Left forelimb (tissue), 1 donor: ENCODE measurements around the gene ST3GAL5.

ENCODE experiments used
- DNase-seq: peaks from one replicate; pipeline ENCODE4 v3.0.0-alpha.2; 2018; ENCODE audit warnings: low spot score

ST3GAL5 gene

DNA sequence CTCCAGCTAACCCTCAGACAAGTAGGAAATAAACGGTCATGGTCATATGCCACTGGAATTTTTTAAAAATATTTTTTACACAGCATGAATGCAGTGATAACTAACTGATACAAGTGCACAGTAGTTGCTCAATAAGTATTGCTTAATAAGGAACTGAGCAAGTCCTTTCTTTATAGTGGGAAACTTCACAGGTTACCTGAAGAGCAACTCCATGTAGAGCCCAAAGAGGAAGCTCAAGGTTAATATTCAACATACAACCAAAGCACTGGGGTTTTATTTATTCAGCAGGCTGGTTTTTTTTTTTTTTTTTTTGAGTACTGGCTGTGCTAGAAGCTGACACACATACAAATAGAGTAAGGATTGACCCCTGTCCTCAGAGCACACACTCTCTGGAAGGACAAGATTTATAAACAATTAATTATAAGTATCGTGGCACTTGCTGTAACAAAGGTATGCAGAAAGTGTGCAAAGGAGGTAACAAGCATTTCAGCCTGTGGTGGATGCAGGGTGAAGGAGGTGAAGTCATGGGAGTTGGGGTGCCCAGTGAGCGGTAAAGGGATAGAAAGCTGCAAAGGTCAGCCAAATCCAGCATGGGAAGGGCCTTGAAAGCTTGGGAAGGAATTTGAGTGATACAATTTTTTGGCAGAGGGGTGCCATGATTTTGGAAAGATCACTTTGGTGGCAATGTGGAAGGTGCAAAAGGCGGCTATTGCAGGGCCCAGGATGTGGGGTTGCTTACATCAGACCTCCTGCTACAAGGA, 82.3 kb downstream of the ST3GAL5 start:
- DNase-seq: no peak

DNA sequence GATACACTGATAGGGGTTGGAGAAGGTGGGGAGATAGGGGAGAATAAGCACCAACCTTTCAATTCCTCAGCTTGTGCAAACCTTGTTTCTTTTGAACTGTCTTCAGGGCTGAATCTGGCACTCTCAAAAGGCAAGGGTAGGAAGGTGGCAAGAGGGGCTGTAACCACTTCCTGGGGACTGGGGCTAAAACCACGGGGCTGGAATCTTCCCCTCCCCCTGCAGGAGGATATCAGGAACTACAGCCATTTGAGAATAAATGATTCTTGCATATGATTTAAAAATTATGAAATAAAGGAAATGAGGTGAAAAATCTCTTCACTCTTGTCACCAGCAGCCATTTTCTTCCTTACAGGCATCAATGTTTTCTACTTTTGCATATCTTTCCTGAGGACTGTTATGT, 84.2 kb downstream of the ST3GAL5 start:
- no peak for DNase-seq

DNA sequence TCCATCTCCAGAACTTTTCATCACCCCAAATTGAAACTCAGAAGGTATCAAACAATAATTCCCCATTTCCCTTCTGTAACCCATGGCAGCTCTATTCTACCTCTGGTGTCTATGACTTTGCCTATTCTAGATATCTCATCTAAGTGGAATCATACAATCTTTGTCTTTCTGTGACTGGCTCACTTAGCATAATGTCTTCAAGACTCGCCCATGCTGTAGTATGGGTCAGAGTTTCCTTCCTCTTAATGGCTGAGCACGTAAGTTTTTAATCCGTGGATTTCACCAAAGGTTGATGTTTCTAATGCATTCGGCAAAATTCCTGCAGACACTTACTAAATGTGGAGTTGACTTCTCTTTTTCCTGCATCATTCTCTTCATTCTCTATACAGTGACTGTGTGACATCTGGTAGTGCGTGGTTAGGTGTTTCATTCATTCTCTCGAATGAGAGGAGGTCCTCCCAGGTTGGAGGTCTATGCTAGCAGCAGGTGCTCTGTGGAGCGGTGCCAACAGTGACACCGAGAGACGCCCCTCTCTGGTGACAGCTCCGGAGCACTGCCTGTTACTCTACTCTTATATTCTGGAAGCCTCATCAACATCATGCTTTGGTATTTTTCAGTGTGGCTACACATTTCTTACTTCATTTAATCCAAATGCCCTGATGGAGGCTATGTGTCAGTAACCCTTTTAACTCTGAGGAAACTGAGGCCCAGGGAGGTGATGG, 84.9 kb downstream of the ST3GAL5 start:
- DNase-seq: no peak

GRCh38 chr2:85802354-85803103, 86.3 kb downstream of the ST3GAL5 start:
- DNase-seq: no peak

DNA sequence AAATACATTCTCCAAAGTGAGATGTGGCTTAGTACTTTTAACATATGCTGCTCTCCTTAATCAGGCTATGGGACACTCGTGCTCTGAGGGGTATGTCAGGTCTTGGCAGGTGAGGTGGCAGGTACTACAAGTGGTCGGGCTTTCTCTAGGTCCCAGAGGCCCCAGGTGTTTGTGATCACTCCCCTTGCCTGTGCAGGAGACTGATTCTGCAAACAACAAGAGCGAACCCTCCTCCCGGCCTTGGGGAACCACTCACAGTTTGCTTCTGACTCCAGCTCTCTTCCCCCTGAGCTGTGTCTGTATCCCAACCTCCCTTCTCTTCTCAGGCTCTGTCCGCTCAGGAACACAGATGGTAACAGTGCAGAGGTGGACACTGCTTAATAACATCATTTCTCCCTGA, 86.9 kb downstream of the ST3GAL5 start:
- DNase-seq: no peak

- DNase-seq: no peak
Measured at GRCh38 chr2:85800586-85800985, 88.2 kb downstream of the ST3GAL5 start.

DNA sequence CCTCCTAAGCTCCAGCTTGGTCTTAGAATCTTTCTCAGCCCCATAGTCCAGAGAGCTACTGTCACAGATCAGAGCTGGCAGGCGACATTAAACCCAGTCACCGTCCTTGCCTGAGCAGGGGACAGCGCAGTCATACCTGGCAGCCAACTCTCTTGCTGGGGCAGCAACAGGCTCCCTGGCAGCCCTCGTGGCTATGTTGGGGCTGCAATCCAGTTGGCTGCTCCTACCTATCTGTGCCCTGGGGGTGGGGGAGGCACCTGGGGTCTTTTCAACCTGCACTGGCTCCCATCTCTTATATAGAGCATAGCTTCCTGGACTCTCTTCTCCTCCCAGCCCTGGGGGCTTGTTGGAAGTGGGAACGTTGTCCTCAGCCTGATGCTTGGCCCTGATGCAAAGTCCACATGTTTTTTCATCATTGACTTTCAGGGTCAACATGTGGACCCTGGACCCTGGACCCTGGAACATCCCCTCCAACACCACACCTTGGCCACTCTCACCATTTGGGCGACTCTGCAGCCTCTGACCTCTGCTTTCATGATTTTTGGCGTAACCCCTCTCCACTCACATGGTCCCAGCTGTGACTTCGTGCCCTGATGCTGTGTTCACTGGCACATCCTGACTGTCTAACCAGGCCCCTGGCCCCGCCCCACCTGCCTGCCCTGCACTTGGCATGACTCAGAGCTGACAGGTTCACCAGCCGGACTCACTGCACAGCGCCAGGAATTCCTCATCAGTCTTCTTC, 89.4 kb downstream of the ST3GAL5 start:
- no peak for DNase-seq

GRCh38 chr2:85797921-85798320, 90.9 kb downstream of the ST3GAL5 start:
- no peak for DNase-seq

- DNase-seq: no peak
Measured at GRCh38 chr2:85797263-85797660, 91.5 kb downstream of the ST3GAL5 start.

GRCh38 chr2:85796341-85797262, 92.2 kb downstream of the ST3GAL5 start:
- no peak for DNase-seq

- no peak for DNase-seq
Measured at GRCh38 chr2:85796046-85796340, 92.8 kb downstream of the ST3GAL5 start.

DNA sequence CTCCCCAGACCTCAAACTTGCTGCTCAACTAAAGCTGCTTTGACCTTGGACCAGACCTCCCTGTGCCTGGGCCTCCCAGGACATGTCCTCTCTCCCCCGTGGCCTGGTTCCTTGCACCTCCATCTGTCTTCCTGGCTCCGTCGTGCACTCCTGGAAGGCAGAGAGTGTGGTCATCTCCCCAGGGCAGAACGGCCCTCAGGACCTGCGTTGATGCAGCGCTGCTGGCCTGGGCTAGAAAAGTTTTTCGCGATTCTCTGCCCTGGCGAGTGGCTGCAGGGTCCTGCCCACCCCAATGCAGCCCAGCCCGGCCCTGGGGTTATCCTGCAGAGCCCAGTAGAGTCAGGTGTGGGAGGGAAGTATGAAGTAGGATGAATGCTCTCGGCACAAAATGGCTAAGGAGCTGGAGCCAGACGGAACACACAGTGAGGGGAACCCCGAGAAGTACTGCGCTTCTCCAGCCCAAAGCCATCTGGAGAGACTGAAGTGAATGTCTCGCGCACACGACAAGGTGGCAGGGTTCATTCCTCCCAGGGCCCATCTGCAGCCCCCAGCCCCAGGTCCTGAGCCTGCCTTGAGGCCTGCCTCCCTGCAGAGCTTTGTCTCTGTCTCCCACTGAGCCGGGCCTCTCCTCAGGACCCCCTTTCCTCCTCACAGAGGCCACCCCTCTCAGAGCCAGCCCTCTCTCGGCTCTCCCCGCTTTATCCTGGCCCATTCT, 93.3 kb downstream of the ST3GAL5 start:
- DNase-seq: no peak

- DNase-seq: no peak
Measured at GRCh38 chr2:85794491-85795121, 94.2 kb downstream of the ST3GAL5 start.

DNA sequence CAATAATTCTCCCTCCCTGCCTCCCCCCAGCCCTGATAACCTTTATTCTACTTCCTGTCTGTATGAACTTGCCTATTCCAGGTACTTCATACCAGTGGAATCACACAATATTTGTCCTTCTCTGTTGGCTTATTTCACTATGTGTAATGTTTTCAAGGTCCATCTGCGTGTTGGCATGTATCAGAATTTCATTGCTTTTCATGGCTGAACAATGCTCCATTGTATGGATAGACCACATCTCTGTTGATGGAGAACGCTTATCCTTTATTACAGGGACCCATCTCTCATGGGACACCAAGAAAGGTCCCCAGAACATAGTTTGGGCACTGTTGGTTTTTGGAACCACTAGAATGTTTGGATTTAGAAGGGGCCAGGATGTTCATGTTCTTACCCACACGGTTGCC, 94.8 kb downstream of the ST3GAL5 start:
- no peak for DNase-seq

GRCh38 chr2:85793584-85793983, 95.2 kb downstream of the ST3GAL5 start:
- DNase-seq: no peak

GRCh38 chr2:85792783-85793441, 95.9 kb downstream of the ST3GAL5 start:
- DNase-seq: no peak

GRCh38 chr2:85791704-85792565, 96.9 kb downstream of the ST3GAL5 start:
- no peak for DNase-seq

DNA sequence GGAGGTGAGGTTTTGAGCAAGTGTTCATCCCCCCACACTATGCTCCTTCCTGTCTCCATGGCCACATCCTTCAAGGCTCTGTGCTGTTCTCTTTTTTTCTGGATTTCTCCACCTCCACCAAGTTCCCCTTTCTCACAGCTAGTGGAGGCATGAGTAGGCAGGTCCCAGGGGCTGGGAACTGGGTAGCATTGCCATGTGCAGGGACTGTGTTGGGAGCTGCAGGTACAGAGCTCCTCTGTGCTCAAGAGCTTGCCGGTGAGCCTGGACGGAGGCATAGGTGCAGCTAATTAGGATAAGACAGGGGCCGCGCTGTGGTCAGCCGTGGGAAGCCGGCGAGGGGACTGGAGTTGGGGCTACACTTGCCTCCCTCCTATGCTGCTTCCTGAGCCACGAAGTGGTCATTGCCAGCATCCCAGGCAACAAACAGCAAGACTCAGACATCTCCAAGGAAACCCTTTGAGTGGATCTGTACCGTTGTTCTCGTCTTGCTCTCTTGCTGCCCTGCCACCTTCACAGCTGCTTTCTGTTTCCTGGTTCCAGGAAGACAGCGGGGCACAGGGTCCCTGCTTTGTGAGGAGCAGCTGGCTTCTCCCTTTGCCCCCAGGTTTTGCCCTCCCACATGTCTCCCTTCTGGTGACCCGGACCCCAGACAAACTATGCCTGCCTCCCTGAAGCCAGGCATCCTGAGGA, 98.1 kb downstream of the ST3GAL5 start:
- DNase-seq: peak; percentile 63
